Measurements from ENCODE around the gene TMC1. TPM values are rescaled to one million over a fixed set of nuclear protein-coding genes. Genes with fewer than 3 reads are reported as not detected.

Gene TMC1
- 0.08 to 0.19 TPM (median 0.14 TPM) in 3 of 5 replicates, not detected in the others for total RNA-seq (2022; extraction: Qiagen RNA extraction; ENCODE audit: low read depth)

GRCh38 chr9:72521416-72521815 lies at the start of gene TMC1:
Gene TMC1 (plus strand): TSS chr9:72521608. CDS start chr9:72648649, 127,041 bp downstream.

Other genes starting within 250 kb of the TMC1 start
- 113 to 212 TPM (median 141 TPM) in 5 replicates for gene ZFAND5, start 156.4 kb upstream of the TMC1 start, total RNA-seq (2022; extraction: Qiagen RNA extraction; ENCODE audit: low read depth)